ENCODE results near the gene CAMSAP2. TPM values are rescaled to one million over a fixed set of nuclear protein-coding genes. Genes with fewer than 3 reads are reported as not detected.

The CAMSAP2 gene
- total and polyA plus RNA-seq, 12 donors: 7.0 to 47.1 (median 38.1) TPM

- intact Hi-C loops (cut with DNase I): no loop called here
- H3K36me3 ChIP-seq: peaks cover 0 to 41% (median 0%) of the 10 kb centered on the region in 9 donors
- H3K9me3 ChIP-seq: no peaks in the 10 kb centered on the region
- ATAC-seq (no peak), DNase-seq (no peak)
- TF ChIP-seq, protein P1, sequence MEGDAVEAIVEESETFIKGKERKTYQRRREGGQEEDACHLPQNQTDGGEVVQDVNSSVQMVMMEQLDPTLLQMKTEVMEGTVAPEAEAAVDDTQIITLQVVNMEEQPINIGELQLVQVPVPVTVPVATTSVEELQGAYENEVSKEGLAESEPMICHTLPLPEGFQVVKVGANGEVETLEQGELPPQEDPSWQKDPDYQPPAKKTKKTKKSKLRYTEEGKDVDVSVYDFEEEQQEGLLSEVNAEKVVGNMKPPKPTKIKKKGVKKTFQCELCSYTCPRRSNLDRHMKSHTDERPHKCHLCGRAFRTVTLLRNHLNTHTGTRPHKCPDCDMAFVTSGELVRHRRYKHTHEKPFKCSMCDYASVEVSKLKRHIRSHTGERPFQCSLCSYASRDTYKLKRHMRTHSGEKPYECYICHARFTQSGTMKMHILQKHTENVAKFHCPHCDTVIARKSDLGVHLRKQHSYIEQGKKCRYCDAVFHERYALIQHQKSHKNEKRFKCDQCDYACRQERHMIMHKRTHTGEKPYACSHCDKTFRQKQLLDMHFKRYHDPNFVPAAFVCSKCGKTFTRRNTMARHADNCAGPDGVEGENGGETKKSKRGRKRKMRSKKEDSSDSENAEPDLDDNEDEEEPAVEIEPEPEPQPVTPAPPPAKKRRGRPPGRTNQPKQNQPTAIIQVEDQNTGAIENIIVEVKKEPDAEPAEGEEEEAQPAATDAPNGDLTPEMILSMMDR (IDR thresholded peaks at IDR 0.05): no peak
- no peak overlapping the region for H3K4me3 ChIP-seq
- peaks cover 0 to 45% (median 31%) of the 10 kb centered on the region in 9 donors for H3K4me1 ChIP-seq
- no peak overlapping the region for H3K27ac ChIP-seq
- H3K27me3 ChIP-seq: no peaks in the 10 kb centered on the region
- 94 to 96% methylated on average over 5 of the region's 5 CpGs for WGBS, 2 donors
Measured at GRCh38 chr1:200771625-200772555, 33.2 kb downstream of the CAMSAP2 start.

DNA sequence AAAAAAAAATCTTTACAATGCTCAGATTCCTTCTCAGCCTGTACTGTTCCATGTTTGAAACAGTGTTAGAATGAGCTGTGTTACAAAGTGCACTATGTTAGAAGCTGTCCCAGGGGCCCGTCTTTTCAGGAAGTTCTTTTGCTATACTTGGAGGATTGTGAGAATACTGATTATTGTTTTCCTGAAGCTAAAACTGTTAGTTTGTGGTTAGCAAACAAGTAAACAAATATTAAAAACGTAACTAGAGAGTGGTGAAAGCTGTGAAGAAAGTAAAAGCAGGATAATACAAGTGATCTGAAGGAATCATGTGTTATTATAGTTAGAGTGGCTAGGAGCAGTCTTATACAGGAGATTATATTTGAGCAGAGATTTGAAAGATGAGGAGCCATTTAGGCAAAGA is 35.6 kb downstream of the CAMSAP2 start:
- no peaks in the 10 kb centered on the region for H3K27me3 ChIP-seq
- H3K4me1 ChIP-seq: peaks cover 0 to 53% (median 40%) of the 10 kb centered on the region in 9 donors
- H3K27ac ChIP-seq: peak overlapping the region in 7 of 10 donors; percentile 5 to 67 (median 39)
- TF ChIP-seq, protein P1 (IDR thresholded peaks at IDR 0.05): no peak
- no peaks in the 10 kb centered on the region for H3K9me3 ChIP-seq
- WGBS, 2 donors: 36 to 65% methylated on average over 2 of the region's 2 CpGs
- H3K36me3 ChIP-seq: peaks cover 0 to 25% (median 0%) of the 10 kb centered on the region in 9 donors
- intact Hi-C loops (cut with DNase I): no loop called here
- no peak overlapping the region for H3K4me3 ChIP-seq
- ATAC-seq (peak in 2 of 8 donors; percentile 58 to 68), DNase-seq (no peak)

- WGBS, 2 donors: 73 to 77% methylated on average over 2 of the region's 2 CpGs
- Histone ChIP-seq H3K9me3 (no peaks in the 10 kb centered on the region), H3K27ac (peak overlapping the region in 7 of 10 donors; percentile 5 to 67 (median 39)), H3K27me3 (no peaks in the 10 kb centered on the region), H3K4me1 (peaks cover 0 to 58% (median 45%) of the 10 kb centered on the region in 9 donors), H3K4me3 (no peak overlapping the region), H3K36me3 (peaks cover 0 to 19% (median 0%) of the 10 kb centered on the region in 9 donors)
- TF ChIP-seq, protein P1 (IDR thresholded peaks at IDR 0.05): no peak
- intact Hi-C loops (cut with DNase I): loop anchor here in 2 of 10 donors (5.0 kb wide), 1 partner anchor 33 kb away; no protein-coding TSS in a partner anchor
- DNase-seq (no peak), ATAC-seq (peak in 2 of 8 donors; percentile 23 to 32)
Measured at GRCh38 chr1:200774735-200775444, 36.2 kb downstream of the CAMSAP2 start.

DNA sequence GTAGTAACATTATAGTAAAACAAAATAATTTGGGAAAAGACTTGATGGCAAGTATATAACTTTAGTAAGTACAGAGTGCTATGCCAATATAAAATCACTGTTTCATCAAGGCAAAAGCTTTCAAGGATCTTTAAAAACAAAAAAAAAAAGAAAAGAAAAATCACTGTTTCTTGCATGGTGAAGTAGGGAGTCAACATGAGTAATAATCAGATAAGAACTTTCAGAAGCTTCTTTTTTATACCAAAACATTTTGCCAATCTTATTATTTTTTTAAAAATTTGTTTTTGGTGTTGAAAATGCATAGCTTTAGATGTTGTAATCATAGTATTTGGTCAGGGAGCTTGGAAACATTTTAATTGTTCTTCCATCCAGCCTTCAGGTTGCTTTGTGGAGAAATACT is 37.2 kb downstream of the CAMSAP2 start:
- DNase-seq: no peak
- Histone ChIP-seq H3K4me3 (no peak overlapping the region), H3K27me3 (no peaks in the 10 kb centered on the region), H3K9me3 (no peaks in the 10 kb centered on the region), H3K4me1 (peaks cover under 1 to 67% (median 53%) of the 10 kb centered on the region in 9 donors), H3K36me3 (peaks cover 0 to 10% (median 0%) of the 10 kb centered on the region in 9 donors), H3K27ac (peak overlapping the region in 5 of 10 donors; percentile 4 to 67 (median 22))
- intact Hi-C loops (cut with DNase I): loop anchor here in 2 of 10 donors (5.0 kb wide), 1 partner anchor 34 kb away; no protein-coding TSS in a partner anchor
- no peak for ATAC-seq
- TF ChIP-seq, protein P1 (IDR thresholded peaks at IDR 0.05): no peak
